SK-N-SH (cell line): ENCODE results near the gene DUSP15. TPM values are rescaled to one million over a fixed set of nuclear protein-coding genes. Genes with fewer than 3 reads are reported as not detected.
A peak's percentile ranks its signal among the peaks of the same experiment; 100 is the strongest.

Experiments used
- CTCF ChIA-PET: fragments of 300-600, 350-600 bp; formaldehyde crosslinking; extraction: SDS; loops from one replicate; lab custom pipeline; 2021; lab: Yijun Ruan, JAX
- POLR2A ChIA-PET: fragments of 350-600 bp; sonication (Branson Sonifier 250); formaldehyde crosslinking; extraction: SDS; loops from one replicate; lab custom pipeline; 2020; ENCODE audit warnings: antibody characterized with exemption, inconsistent platforms; lab: Yijun Ruan, JAX
- DNase-seq: peaks from one replicate; pipeline ENCODE4 v3.0.0; 2012
- H2AFZ ChIP-seq: fragments of 200-600 bp; sonication (generic); 2 replicates; pipeline ENCODE4 v1.8.1; 2016; ENCODE audit warnings: antibody characterized with exemption, mild to moderate bottlenecking, low read depth
- H3F3A ChIP-seq: fragments of 200-600 bp; sonication (generic); replicated peaks from 2 replicates; pipeline ENCODE3; 2016; ENCODE audit warnings: antibody characterized with exemption, mild to moderate bottlenecking; ENCODE audit not compliant: insufficient read depth
- H3K27ac ChIP-seq, 2 experiments: fragments of 200-500 bp in 1 of 2; fragments of 200-600 bp in 1 of 2; sonication (Bioruptor generic) in 1 of 2; sonication (generic), shearing (Covaris generic) in 1 of 2; 2 replicates each; pipeline versions ENCODE4 v1.5.1 to v1.6.1; 2014 to 2016; ENCODE audit warnings: low read depth in 2 of 2, inconsistent platforms in 1 of 2, low read length in 1 of 2, mild to moderate bottlenecking in 1 of 2, mixed read lengths in 1 of 2
- H3K27me3 ChIP-seq: fragments of 200-600 bp; sonication (generic), shearing (Covaris generic); 2 replicates; pipeline ENCODE4 v1.6.1; 2016; ENCODE audit warnings: mixed run types; ENCODE audit not compliant: insufficient read depth
- H3K36me3 ChIP-seq, 2 experiments: fragments of 200-500 bp in 1 of 2; fragments of 200-600 bp in 1 of 2; sonication (Bioruptor generic) in 1 of 2; sonication (generic) in 1 of 2; replicated peaks in 1 of 2; 2 replicates each; pipeline versions ENCODE3 to v1.5.1; 2014 to 2016; ENCODE audit warnings: low read length in 1 of 2, mild to moderate bottlenecking in 1 of 2; ENCODE audit not compliant: insufficient read depth in 2 of 2, control insufficient read depth in 1 of 2
- H3K4me1 ChIP-seq, 2 experiments: fragments of 200-500 bp in 1 of 2; fragments of 200-600 bp in 1 of 2; sonication (Bioruptor generic) in 1 of 2; sonication (generic), shearing (Covaris generic) in 1 of 2; 2 replicates each; pipeline versions ENCODE4 v1.5.1 to v1.6.1; 2014 to 2016; ENCODE audit warnings: low read depth in 1 of 2, low read length in 1 of 2, mixed run types in 1 of 2; ENCODE audit not compliant: insufficient read depth in 2 of 2, control insufficient read depth in 1 of 2
- H3K4me2 ChIP-seq: fragments of 200-600 bp; sonication (generic), shearing (Covaris generic); 2 replicates; pipeline ENCODE4 v1.6.1; 2017; ENCODE audit warnings: mixed run types
- H3K4me3 ChIP-seq, 2 experiments: fragments of 200-500 bp in 1 of 2; fragments of 200-600 bp in 1 of 2; sonication (Bioruptor generic) in 1 of 2; sonication (generic), shearing (Covaris generic) in 1 of 2; 2 replicates each; pipeline versions ENCODE4 v1.5.1 to v1.8.1; 2014 to 2016; ENCODE audit warnings: low read depth in 2 of 2, inconsistent platforms in 1 of 2, low read length in 1 of 2, mild to moderate bottlenecking in 1 of 2, mixed read lengths in 1 of 2, moderate library complexity in 1 of 2
- H3K79me2 ChIP-seq: fragments of 200-600 bp; sonication (generic); 2 replicates; pipeline ENCODE4 v1.8.1; 2017; ENCODE audit warnings: mild to moderate bottlenecking; ENCODE audit not compliant: insufficient read depth
- H3K9ac ChIP-seq: fragments of 200-600 bp; sonication (generic); 2 replicates; pipeline ENCODE4 v1.6.1; 2017; ENCODE audit warnings: mixed run types
- H3K9me2 ChIP-seq: fragments of 200-600 bp; sonication (generic); 2 replicates; pipeline ENCODE4 v1.6.1; 2017; ENCODE audit warnings: mixed run types
- H3K9me3 ChIP-seq: fragments of 200-600 bp; sonication (generic); 2 replicates; pipeline ENCODE4 v1.6.1; 2017; ENCODE audit warnings: mixed run types, mild to moderate bottlenecking, moderate library complexity
- H4K20me1 ChIP-seq: fragments of 200-600 bp; sonication (generic); 2 replicates; pipeline ENCODE4 v1.6.1; 2017; ENCODE audit warnings: mild to moderate bottlenecking, mixed run types; ENCODE audit not compliant: insufficient read depth
- CHD2 ChIP-seq: fragments of 150-350 bp; IDR thresholded peaks from 2 replicates; pipeline ENCODE4 v1.6.1; 2018; ENCODE audit warnings: low read length; ENCODE audit not compliant: partially characterized antibody
- EP300 ChIP-seq, 2 experiments: IDR thresholded peaks; 2 replicates each; pipeline versions ENCODE4 v1.4.0 to v1.6.1; 2012; ENCODE audit warnings: borderline replicate concordance in 1 of 2, low read depth in 1 of 2, low read length in 1 of 2
- EZH2phosphoT487 ChIP-seq: fragments of 200-600 bp; sonication (generic); IDR thresholded peaks from 2 replicates; pipeline ENCODE4 v1.6.1; 2017; ENCODE audit warnings: low read depth, mixed run types, mild to moderate bottlenecking, antibody characterized with exemption, moderate library complexity, borderline replicate concordance
- FOSL2 ChIP-seq: IDR thresholded peaks from 2 replicates; pipeline ENCODE4 v1.4.0; 2012; ENCODE audit warnings: low read depth, mild to moderate bottlenecking, moderate library complexity, borderline replicate concordance
- FOXM1 ChIP-seq: IDR thresholded peaks from 2 replicates; pipeline ENCODE4 v1.4.0; 2012; ENCODE audit warnings: low read depth, mild to moderate bottlenecking
- GATA2 ChIP-seq: sonication (generic); formaldehyde crosslinking; IDR thresholded peaks from 2 replicates; pipeline ENCODE4 v1.5.0; 2020; ENCODE audit warnings: mild to moderate bottlenecking, missing genetic modification reagents
- IRF3 ChIP-seq: fragments of 150-350 bp; IDR thresholded peaks from 2 replicates; pipeline ENCODE4 v1.6.1; 2016; ENCODE audit warnings: mild to moderate bottlenecking, low read depth, low read length
- MAX ChIP-seq: IDR thresholded peaks from 2 replicates; pipeline ENCODE4 v1.4.0; 2012; ENCODE audit warnings: low read depth
- MXI1 ChIP-seq: IDR thresholded peaks from 2 replicates; pipeline ENCODE4 v1.6.1; 2012; ENCODE audit warnings: mild to moderate bottlenecking, low read depth, low read length, improper control_type of control experiment
- NFIC ChIP-seq: IDR thresholded peaks from 2 replicates; pipeline ENCODE4 v1.4.0; 2012; ENCODE audit warnings: borderline replicate concordance
- NRF1 ChIP-seq: IDR thresholded peaks from 2 replicates; pipeline ENCODE4 v1.6.1; 2012; ENCODE audit warnings: low read depth, mild to moderate bottlenecking, low read length
- RAD21 ChIP-seq: IDR thresholded peaks from 2 replicates; pipeline ENCODE4 v1.6.1; 2012; ENCODE audit warnings: mild to moderate bottlenecking, low read length
- RCOR1 ChIP-seq: fragments of 150-350 bp; IDR thresholded peaks from 2 replicates; pipeline ENCODE4 v1.6.1; 2017; ENCODE audit warnings: antibody characterized with exemption, low read length
- RFX5 ChIP-seq: IDR thresholded peaks from 2 replicates; pipeline ENCODE4 v1.6.1; 2012; ENCODE audit warnings: mild to moderate bottlenecking, improper control_type of control experiment, low read length
- RXRA ChIP-seq: IDR thresholded peaks from 2 replicates; pipeline ENCODE4 v1.4.0; 2012; ENCODE audit warnings: low read depth, mild to moderate bottlenecking, borderline replicate concordance
- SIN3A ChIP-seq: IDR thresholded peaks from 2 replicates; pipeline ENCODE4 v1.6.1; 2012; ENCODE audit warnings: low read depth, mild to moderate bottlenecking, low read length, moderate library complexity, borderline replicate concordance
- TAF1 ChIP-seq: IDR thresholded peaks from 2 replicates; pipeline ENCODE4 v1.6.1; 2012; ENCODE audit warnings: low read depth, mild to moderate bottlenecking, low read length, moderate library complexity, borderline replicate concordance
- TCF12 ChIP-seq: IDR thresholded peaks from 2 replicates; pipeline ENCODE4 v1.4.0; 2012
- TEAD4 ChIP-seq: IDR thresholded peaks from 2 replicates; pipeline ENCODE4 v1.4.0; 2012; ENCODE audit warnings: mild to moderate bottlenecking, borderline replicate concordance; ENCODE audit not compliant: insufficient read depth
- USF1 ChIP-seq: IDR thresholded peaks from 2 replicates; pipeline ENCODE4 v1.4.0; 2012; ENCODE audit warnings: low read depth, borderline replicate concordance
- USF2 ChIP-seq: fragments of 150-350 bp; IDR thresholded peaks from 2 replicates; pipeline ENCODE4 v1.6.1; 2017; ENCODE audit warnings: antibody characterized with exemption, low read length, low read depth, borderline replicate concordance
- WGBS: methylation state at CpG from one replicate; pipeline ENCODE4 v1.1.6; 2017; ENCODE audit warnings: low lambda C conversion rate; 5-methylcytosine and 5-hydroxymethylcytosine counted together
- polyA plus RNA-seq, 3 experiments: library from polyadenylated mRNA; depleted of rRNA; stranded (reverse); fragments of >200 nt; gene quantifications; 2 replicates each; pipeline ENCODE4 v1.2.3, GENCODE V29; 2012

DUSP15 gene
- polyA plus RNA-seq, 1 of the 3 experiments (the other 2 are of a cell fraction): 5.4 TPM

GRCh38 chr20:31851240-31851955 is 18.9 kb downstream of the DUSP15 start:
- Histone ChIP-seq H3K4me2 (no peak overlapping the region), H3K9me2 (no peaks in the 10 kb centered on the region), H3K9ac (no peak overlapping the region), H3K4me3 (no peak overlapping the region), H3K27me3 (peaks cover 11% of the 10 kb centered on the region; the same call in 1 of the 2 replicates), H3K79me2 (no peaks in the 10 kb centered on the region), H2AFZ (no peak overlapping the region), H3K27ac (no peak overlapping the region), H3K9me3 (no peaks in the 10 kb centered on the region), H4K20me1 (no peaks in the 10 kb centered on the region), H3F3A (no peaks in the 10 kb centered on the region), H3K4me1 (no peaks in the 10 kb centered on the region; a peak in 1 of 4 replicates), H3K36me3 (no peaks in the 10 kb centered on the region)
- no peak for TF ChIP-seq GATA2 (CRISPR knock-in tag)
- TF ChIP-seq IRF3: no peak
- no peak for TF ChIP-seq TAF1
- no peak for TF ChIP-seq MAX
- TF ChIP-seq CHD2: no peak
- no peak for TF ChIP-seq RCOR1
- no peak for DNase-seq
- ChIA-PET POLR2A (interaction anchor here (0.9 to 1.0 kb wide), 2 partner anchors 9 to 17 kb away, joined by 3 to 4 read pairs; no protein-coding TSS in a partner anchor), CTCF (interaction anchor here (0.6 to 8.1 kb wide), 20 partner anchors 9 to 292 kb away, joined by 3 to 170 read pairs (median 14); partner anchors contain the start of genes PDRG1 and XKR7)
- 69% methylated on average over 10 of the region's 11 CpGs for WGBS

GRCh38 chr20:31849306-31849930 is 20.9 kb downstream of the DUSP15 start:
- Histone ChIP-seq H3K4me1 (peaks cover 0 to 4% of the 10 kb centered on the region in 2 experiments; a peak in 2 of 4 replicates), H4K20me1 (no peaks in the 10 kb centered on the region), H3K4me3 (no peak overlapping the region), H3K9ac (no peak overlapping the region), H3K9me2 (no peaks in the 10 kb centered on the region), H3K4me2 (no peak overlapping the region), H3K9me3 (no peaks in the 10 kb centered on the region), H3K79me2 (no peaks in the 10 kb centered on the region), H2AFZ (no peak overlapping the region), H3K36me3 (no peaks in the 10 kb centered on the region), H3K27me3 (no peaks in the 10 kb centered on the region; the same call in 1 of the 2 replicates), H3F3A (no peaks in the 10 kb centered on the region), H3K27ac (no peak overlapping the region)
- WGBS: 47% methylated on average over 36 of the region's 45 CpGs
- no peak for TF ChIP-seq EP300 (IDR thresholded peaks at IDR 0.05; ENCODE audit: borderline replicate concordance in 1 of 2, low read depth in 1 of 2, low read length in 1 of 2)
- TF ChIP-seq TEAD4: no peak
- no peak for TF ChIP-seq EZH2phosphoT487
- TF ChIP-seq NRF1: no peak
- no peak for TF ChIP-seq USF2
- no peak for TF ChIP-seq IRF3
- TF ChIP-seq TAF1: no peak
- no peak for TF ChIP-seq MXI1
- no peak for TF ChIP-seq SIN3A
- TF ChIP-seq FOSL2: no peak
- TF ChIP-seq NFIC: no peak
- no peak for TF ChIP-seq RFX5
- no peak for TF ChIP-seq RAD21
- TF ChIP-seq RXRA: no peak
- no peak for TF ChIP-seq TCF12
- no peak for TF ChIP-seq FOXM1
- no peak for TF ChIP-seq USF1
- peak; percentile 48 for DNase-seq
- CTCF ChIA-PET: interaction anchor here (3.8 to 8.1 kb wide), 5 partner anchors 15 to 182 kb away, joined by 32 to 170 read pairs (median 86); partner anchors contain the start of gene PDRG1
- POLR2A ChIA-PET: interaction anchor here (1.5 kb wide), 1 partner anchor 102 kb away, joined by 4 read pairs; the partner anchor contains the start of gene PDRG1
